Esophagus muscularis mucosa (tissue), 3 donors: Measurements from ENCODE around the gene ZMYND12.

ENCODE experiments used
- CTCF ChIP-seq, 3 experiments: fragments of 200-600 bp in 2 of 3; fragments of 450-650 bp in 1 of 3; sonication (generic) in 2 of 3; IDR thresholded peaks; one replicate each; pipeline ENCODE4 v1.5.1; 2017 to 2019; ENCODE audit warnings: antibody characterized with exemption in 3 of 3, mild to moderate bottlenecking in 2 of 3, moderate library complexity in 1 of 3
- EP300 ChIP-seq: sonication (generic); formaldehyde crosslinking; IDR thresholded peaks from one replicate; pipeline ENCODE4 v1.6.1; 2017; ENCODE audit warnings: antibody characterized with exemption

GRCh38 chr1:42430286-42431135 lies 25.3 kb downstream of the ZMYND12 start:
- TF ChIP-seq CTCF (IDR thresholded peaks at IDR 0.05) (no peak), EP300 (no peak)
